NCI-H2171 treated with DMSO at 0.1 percent for 48 hours (cell line): ENCODE data around the gene ACTBL2.
"Not testable (repeated sequence)": the region's sequence is repeated elsewhere in the genome, so short reads cannot be mapped to it uniquely, and the experiment has no call there.

ENCODE experiments used
- DNase-seq: peaks from one replicate; lab custom pipeline; 2025; lab: John Stamatoyannopoulos, UW

The ACTBL2 gene

GRCh38 chr5:57494104-57495098 lies 11.8 kb upstream of the ACTBL2 start:
- DNase-seq = peak; percentile 79

GRCh38 chr5:57493034-57493433 lies 10.4 kb upstream of the ACTBL2 start:
- no peak for DNase-seq

DNA sequence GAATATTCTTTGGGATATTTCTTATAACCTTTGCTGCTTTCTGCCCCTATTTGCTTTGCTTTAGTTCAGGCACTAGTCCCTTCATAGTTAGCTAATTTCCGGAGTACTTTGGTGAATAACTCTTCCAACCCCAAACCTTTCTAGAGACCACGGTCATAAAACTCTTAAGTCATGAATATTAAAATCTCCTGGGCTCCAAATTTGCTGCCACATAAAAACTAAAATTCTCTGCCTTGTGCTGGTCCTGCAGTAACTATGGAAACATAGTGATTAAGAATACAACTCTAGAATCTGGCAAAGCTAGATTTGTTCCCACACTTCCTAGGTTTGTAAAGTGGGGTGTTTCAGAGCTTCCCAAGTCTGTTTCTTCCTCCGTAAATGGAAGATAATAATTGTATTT lies 10.0 kb upstream of the ACTBL2 start:
- no peak for DNase-seq

DNA sequence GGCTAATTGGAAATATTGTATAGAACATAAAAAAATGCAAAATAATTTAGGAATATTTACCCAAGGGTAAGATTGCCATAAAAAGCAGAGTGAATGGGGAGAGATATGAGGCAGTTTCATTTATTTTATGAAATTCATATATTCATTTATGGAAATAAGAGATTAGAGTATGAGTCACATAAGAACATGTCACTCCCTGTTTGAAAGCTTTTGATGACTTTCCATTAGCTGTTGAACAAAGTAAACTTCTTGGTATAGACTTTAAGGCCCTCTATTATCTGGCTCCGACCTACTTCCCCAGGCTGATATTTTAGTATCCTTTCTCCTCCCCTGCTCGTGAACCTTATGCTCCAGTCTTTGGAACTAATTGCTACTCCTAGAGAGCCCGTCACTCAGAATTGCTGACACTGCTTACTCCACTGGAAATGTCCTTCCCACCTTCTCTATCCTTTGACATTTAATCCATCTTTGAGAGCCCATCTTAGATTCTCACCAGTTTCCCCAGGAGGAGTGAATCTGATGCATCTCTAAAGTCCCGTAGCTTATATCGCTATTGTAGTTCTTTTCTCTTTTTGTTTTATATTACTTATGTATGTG lies 8.9 kb upstream of the ACTBL2 start:
- no peak for DNase-seq

- DNase-seq = no peak
These were observed 5.8 kb upstream of the ACTBL2 start for GRCh38 chr5:57488215-57488955.

GRCh38 chr5:57486027-57486602 lies 3.5 kb upstream of the ACTBL2 start:
- no peak for DNase-seq

DNA sequence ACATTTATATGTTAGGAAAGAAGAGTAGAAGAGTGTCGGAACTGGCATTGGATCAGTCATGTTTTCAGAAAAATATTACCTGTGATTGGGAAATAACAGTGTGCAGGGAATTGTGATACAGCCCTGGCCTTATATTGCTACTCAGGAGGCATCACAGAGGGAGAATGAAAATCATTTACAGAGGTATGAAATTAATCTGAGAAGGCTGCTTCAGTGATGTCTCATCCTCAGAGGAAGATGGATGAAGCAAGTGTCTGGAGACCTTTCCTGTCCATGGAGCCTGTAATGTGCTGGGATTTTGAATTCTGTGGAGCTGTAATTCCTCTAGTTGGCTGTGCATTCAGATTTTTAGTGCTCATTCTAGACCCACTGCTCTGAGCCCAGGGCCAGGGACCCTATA lies 3.8 kb downstream of the ACTBL2 start:
- DNase-seq = no peak

- DNase-seq = no peak
These were observed 6.0 kb downstream of the ACTBL2 start for GRCh38 chr5:57476601-57477056.

DNA sequence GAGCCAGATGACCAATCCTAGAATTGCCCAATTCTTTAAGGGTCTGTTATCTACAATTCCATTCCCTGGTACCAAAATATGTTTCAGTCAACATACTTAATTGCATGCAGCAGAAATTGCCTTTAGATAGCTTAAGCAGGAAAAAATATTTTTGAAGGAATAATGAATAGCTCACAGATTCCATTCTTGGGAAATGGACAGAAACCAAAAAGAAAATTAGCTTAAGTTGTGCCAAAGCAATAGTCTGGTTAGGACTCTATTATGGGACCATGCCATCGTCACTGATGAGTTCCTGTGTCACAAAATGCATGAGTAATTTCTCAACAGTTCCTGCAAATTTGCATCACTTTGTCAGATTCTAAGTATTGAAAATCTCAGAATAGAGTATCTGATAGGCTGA lies 12.3 kb downstream of the ACTBL2 start:
- DNase-seq = no peak

DNA sequence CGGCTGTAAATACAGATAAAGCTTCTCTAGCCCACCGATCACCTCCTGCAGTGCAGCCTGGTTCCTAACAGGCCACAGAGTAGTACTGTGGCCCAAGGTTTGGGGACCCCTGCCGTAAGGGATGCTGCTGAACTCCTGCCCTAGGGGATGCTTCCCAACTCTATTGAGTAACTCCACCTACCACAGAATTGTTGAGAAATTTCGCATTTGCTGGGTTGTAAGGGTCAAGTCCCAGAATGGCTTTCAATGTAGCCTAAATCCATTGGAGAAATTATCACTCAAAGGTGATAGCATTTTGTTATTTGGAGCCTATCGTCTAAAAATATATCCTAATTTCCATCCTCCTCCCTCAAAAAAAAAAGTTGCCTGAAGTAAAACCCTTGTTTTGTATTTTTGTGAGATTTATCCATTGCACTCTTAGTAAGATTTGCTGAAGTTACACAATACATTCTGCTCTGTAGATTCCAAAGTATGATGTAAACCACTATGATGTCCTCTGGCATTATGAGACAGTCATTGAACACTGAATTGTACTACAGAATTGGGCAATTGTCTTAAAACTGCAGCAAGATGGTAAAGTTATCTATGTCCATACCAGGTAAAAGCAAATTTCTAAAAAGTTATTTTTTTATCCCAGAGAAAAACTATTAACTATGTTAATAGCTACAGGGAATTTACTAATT lies 14.0 kb downstream of the ACTBL2 start:
- no peak for DNase-seq

DNA sequence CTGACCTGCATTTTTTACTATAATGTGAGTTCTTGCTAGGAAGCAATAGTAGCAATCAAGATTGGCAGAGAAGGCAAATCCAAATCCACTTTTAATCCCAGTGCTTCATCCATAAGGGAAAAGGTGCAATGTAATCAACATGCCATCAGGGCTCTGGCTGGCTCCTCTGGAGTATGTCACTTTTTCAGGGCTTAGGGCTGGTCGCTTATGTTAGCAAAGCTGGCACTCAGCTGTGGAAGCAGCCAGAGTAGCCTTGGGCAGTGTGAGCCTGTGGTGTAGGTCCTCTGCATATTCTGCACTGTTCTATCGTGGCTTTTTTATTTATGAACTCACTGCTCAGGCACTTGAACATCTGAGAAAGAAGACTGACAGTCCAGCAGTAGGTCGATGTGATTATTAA lies 16.1 kb downstream of the ACTBL2 start:
- no peak for DNase-seq

DNA sequence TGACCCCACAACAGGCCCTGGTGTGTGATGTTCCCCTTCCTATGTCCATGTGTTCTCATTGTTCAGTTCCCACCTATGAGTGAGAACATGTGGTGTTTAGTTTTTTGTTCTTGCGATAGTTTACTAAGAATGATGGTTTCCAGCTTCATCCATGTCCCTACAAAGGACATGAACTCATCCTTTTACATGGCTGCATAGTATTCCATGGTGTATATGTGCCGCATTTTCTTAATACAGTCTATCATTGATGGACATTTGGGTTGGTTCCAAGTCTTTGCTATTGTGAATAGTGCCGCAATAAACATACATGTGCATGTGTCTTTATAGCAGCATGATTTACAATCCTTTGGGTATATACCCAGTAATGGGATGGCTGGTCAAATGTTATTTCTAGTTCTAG lies 22.6 kb downstream of the ACTBL2 start:
- not testable (repeated sequence) for DNase-seq

- no peak for DNase-seq
These were observed 24.2 kb downstream of the ACTBL2 start for GRCh38 chr5:57458443-57458842.

DNA sequence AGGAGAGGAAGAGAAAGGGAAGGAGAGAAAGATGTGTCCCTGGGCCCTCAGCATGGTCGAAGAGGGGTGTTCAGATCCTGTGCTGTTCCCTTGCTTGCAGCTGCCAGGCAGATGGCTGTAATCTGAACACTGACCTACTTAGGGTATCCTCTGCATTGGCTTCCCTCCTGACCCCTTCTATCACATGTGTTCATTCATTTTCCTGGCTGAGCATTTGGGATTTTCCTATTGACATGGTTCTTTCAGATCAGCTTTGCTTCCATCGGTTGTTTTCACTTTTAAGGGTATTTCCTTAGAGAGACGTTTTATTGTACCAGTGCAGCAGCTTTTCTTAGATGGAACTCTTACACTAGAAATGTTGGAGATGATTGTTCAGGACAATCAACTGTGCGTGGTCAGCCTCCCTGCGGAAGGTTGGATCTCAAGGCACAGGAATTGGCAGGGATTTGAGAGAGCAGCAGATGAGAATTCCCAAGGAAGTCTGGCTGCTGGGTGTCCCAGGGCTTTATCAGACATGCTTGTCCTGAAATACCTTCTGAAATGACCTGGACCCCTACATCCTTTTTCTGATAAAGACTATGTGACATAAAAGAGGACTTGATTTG lies 26.0 kb downstream of the ACTBL2 start:
- DNase-seq = peak; percentile 50

GRCh38 chr5:57455511-57456455 lies 26.8 kb downstream of the ACTBL2 start:
- no peak for DNase-seq

- no peak for DNase-seq
These were observed 27.7 kb downstream of the ACTBL2 start for GRCh38 chr5:57454896-57455295.

- DNase-seq = no peak
These were observed 28.9 kb downstream of the ACTBL2 start for GRCh38 chr5:57453728-57454127.

DNA sequence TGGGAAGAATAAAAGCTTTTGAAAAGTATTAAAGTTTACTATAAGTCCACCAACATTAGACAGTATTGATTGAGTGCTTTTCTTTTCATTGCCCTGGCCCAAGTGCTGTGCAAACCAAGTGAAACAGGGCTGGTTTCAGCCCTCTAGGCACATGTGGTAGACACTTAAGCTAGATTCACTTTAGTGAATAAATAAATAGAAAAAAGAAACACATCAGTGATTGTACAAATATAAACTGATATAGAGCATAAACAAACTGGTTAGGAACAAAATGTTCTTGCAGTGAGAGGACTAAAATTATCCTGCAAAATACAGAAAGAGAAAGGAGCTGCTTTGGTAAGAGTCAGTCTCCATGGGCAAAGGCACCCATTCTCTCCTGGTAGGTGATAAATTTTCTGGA lies 29.7 kb downstream of the ACTBL2 start:
- DNase-seq = no peak

- DNase-seq = no peak
These were observed 31.4 kb downstream of the ACTBL2 start for GRCh38 chr5:57450991-57451876.
